GM19372 (cell line): Measurements from ENCODE around the gene FAM98C.

Experiments used
- ATAC-seq: cut with Tn5 transposase; IDR thresholded peaks from one replicate; pipeline ENCODE4 v1.9.1; 2021; ENCODE audit warnings: mild to moderate bottlenecking, low read depth, moderate library complexity; ENCODE audit not compliant: unreplicated experiment

The FAM98C gene

GRCh38 chr19:38449518-38449917 is 46.6 kb downstream of the FAM98C start:
- ATAC-seq = no peak

- no peak for ATAC-seq
These were observed 48.1 kb downstream of the FAM98C start for GRCh38 chr19:38451036-38451435.

- no peak for ATAC-seq
These were observed 48.7 kb downstream of the FAM98C start for GRCh38 chr19:38451629-38452028.

- no peak for ATAC-seq
These were observed 49.8 kb downstream of the FAM98C start for GRCh38 chr19:38452430-38453366.

DNA sequence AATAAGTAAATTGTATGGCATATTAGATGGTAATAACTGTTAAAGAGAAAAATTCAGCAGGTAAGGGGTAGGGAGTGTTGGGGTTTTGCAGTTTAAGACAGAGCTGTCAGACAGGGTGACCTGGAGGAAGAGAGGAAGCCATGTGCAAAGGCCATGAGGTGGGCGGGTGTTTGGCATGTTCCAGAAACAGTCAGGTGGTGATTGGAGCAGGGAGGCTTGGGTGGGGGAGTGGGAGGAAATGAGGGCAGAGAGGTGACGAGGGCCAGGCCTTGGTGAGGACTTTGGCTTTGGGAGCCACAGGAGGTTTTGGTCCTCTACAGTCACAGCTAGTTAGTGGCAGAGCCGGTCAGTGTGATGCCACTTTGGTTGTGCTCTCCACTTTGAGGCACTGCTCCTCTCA is 50.7 kb downstream of the FAM98C start:
- ATAC-seq = no peak

GRCh38 chr19:38455031-38455430 is 52.1 kb downstream of the FAM98C start:
- ATAC-seq = no peak

- no peak for ATAC-seq
These were observed 54.3 kb downstream of the FAM98C start for GRCh38 chr19:38457202-38457601.

- ATAC-seq = no peak
These were observed 55.0 kb downstream of the FAM98C start for GRCh38 chr19:38457690-38458405.
